GM13977 (cell line): ENCODE measurements around the gene KNTC1.
"Not testable (repeated sequence)": the region's sequence is repeated elsewhere in the genome, so short reads cannot be mapped to it uniquely, and the experiment has no call there.

Experiments
- DNase-seq: peaks from one replicate; pipeline ENCODE4 v3.0.0; 2012; ENCODE audit warnings: low spot score
- in situ Hi-C: fragments of 300-500 bp; cut with MboI; formaldehyde crosslinking; loops from one replicate; pipeline ENCODE4 v1.12.0; 2022; ENCODE audit warnings: low sequenced_read_pairs, low pct_unique_long_range_greater_than_20kb, mixed read lengths, inconsistent platforms; ENCODE audit not compliant: unreplicated experiment
- TF ChIP-seq, protein P1 (sequence below): IDR thresholded peaks from 2 replicates; pipeline ENCODE4 v1.5.1; 2012; ENCODE audit warnings: mild to moderate bottlenecking, control low read depth; ENCODE audit not compliant: insufficient read depth; ENCODE audit errors: extremely low read depth, missing control alignments

Gene KNTC1

DNA sequence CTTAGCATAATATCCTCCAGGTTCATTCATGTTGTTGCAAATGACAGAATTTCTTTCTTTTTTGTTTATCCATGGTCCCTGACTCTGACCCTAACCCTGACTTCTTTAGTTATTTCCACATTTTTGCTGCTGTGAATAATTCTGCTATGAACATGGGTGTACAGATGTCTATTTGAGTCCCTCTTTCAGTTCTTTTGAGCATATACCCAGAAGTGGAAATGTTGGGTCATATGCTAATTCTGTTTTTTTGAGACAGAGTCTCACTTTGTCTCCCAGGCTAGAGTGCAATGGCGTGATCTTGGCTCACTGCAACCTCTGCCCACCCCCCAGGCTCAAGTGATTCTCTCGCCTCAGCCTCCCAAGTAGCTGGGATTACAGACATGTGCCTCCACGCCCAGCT, 33.1 kb downstream of the KNTC1 start:
- in situ Hi-C loops: no loop called here
- no peak for DNase-seq
- TF ChIP-seq, protein P1, sequence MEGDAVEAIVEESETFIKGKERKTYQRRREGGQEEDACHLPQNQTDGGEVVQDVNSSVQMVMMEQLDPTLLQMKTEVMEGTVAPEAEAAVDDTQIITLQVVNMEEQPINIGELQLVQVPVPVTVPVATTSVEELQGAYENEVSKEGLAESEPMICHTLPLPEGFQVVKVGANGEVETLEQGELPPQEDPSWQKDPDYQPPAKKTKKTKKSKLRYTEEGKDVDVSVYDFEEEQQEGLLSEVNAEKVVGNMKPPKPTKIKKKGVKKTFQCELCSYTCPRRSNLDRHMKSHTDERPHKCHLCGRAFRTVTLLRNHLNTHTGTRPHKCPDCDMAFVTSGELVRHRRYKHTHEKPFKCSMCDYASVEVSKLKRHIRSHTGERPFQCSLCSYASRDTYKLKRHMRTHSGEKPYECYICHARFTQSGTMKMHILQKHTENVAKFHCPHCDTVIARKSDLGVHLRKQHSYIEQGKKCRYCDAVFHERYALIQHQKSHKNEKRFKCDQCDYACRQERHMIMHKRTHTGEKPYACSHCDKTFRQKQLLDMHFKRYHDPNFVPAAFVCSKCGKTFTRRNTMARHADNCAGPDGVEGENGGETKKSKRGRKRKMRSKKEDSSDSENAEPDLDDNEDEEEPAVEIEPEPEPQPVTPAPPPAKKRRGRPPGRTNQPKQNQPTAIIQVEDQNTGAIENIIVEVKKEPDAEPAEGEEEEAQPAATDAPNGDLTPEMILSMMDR: no peak

DNA sequence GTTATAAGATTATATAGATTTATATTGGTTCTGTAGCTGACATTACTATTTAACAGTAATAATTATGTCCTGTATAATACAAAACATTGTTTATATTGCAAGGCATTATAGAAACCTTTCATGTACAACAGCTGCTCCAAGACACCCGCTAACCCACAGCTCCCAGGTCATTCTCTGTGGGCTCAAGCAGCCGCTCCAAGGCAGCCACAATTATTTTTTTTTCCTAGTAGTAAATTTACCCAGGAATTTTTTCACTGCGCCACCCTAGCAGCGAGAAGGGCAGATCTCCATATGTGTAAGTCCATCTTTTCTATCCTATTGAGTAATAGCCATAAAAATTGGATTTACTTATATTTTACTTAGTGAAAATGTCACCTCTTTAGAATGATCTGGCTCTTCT, 36.3 kb downstream of the KNTC1 start:
- in situ Hi-C loops: no loop called here
- DNase-seq: no peak
- TF ChIP-seq, protein P1: no peak

DNA sequence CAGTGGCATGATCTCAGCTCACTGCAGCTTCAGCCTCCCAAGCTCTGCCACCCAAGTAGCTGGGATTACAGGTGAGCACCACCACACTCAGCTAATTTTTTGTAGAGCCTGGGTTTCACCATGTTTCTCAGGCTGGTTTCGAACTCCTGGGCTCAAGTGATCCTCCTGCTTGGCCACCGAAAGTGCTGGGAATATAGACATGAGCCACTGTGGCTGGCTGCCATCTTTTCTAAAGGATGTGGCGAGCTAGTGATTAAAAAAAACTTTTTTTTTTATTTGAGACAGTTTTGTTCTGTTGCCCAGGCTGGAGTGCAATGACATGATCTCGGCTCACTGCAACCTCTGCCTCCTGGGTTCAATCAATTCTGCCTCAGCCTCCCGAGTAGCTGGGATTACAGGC, 39.8 kb downstream of the KNTC1 start:
- DNase-seq, in situ Hi-C loops: not testable (repeated sequence)

DNA sequence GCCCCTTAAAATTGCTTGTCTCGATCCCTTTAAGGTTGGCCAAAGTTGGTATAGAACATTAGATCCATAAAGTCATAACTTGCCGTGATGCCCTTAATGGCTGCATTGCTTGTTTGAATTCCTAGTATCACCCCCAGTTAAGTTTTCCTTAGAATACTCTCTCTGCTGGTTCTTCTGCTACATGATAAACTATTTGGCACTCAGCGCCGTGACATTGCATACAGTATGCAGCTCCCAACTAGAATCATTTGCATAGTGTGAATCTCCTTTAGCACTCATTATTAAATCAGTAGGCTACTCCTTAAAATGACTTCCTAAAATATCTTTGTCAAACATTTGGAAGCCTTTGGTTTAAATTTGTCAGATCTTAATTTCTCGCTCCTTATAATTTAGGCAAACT, 42.2 kb downstream of the KNTC1 start:
- TF ChIP-seq, protein P1: no peak

DNA sequence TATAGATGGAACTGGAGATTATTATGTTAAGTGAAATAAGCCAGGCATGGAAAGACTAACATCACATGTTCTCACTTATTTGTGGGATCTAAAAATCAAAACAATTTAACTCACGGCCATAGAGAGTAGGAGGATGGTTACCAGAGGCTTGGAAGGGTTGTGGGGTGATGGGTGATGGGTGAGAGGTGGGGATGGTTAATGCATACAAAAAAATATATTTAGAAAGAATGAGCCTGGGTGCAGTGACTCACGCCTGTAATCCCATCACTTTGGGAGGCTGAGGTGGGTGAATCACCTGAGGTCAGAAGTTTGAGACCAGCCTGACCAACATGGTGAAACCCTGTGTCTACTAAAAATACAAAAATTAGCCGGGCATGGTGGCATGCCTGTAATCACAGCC, 43.0 kb downstream of the KNTC1 start:
- in situ Hi-C loops, DNase-seq: not testable (repeated sequence)

More for the DNA sequence above, 42.2 kb downstream of the KNTC1 start:
- DNase-seq: no peak
- in situ Hi-C loops: no loop called here

DNA sequence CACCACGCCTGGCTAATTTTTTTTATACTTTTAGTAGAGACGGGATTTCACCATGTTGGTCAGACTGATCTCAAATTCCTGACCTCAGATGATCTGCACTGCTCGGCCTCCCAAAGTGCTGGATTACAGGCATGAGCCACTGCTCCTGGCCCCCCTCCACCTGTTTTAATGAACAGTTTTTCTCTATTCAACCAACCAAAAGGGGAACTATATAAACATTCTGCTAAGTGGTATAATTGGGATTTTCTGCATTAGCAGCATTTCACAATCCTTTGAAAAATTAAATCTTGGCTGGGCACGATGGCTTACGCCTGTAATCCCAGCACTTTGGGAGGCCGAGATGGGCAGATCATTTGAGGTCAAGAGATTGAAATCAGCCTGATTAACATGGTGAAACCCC, 44.8 kb downstream of the KNTC1 start:
- in situ Hi-C loops: no loop called here
- no peak for DNase-seq
- TF ChIP-seq, protein P1: no peak

DNA sequence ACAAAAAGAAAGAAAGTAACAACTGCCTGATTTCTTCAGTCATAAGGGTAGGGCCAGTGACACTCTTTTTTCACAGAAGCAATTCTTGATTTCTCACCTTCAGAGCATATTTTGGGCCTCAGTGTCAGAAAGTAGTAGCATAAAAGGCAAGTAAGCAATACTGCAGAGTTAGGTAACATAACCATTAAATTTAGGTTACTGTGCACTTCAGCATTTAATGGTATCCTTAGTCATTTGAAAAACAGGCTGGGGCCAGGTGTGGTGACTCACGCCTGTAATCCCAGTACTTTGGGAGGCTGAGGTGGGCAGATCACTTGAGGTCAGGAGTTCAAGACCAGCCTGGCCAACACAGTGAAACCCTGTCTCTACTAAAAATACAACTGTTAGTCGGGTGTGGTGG, 56.2 kb downstream of the KNTC1 start:
- in situ Hi-C loops, DNase-seq: not testable (repeated sequence)

DNA sequence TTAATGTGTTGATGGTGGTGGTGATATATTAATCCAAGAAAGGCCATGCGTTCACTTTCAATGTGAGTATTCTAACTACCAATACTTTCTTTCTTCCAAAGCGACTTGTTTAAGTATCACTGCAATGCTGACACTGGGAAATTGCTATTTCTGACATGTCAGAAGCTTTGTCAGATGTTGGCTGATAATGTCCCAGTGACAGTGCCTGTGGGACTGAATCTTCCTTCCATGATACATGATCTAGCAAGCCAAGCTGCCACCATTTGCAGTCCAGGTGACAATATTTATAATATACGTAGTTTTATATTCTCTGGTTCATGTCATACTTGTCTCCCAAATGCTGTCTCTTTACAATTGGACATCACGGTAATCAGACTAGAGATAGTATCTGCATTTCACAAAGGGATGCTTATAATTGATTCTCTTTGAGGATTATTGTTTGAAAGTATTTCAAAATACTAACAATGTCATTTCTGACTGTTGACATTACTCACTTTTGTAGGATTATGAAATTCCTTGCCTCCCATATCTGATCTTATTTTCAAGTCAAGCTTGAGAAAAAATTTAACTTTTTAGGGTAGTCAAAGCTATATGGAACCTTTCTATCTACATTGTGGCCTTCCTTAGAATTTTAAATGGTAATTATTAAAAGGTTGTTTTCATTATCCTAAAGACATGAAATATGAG, 57.3 kb downstream of the KNTC1 start:
- DNase-seq: no peak

More for the DNA sequence above, 57.3 kb downstream of the KNTC1 start:
- TF ChIP-seq, protein P1: no peak
- in situ Hi-C loops: no loop called here
